Measurements from ENCODE around the gene SIL1. TPM values are rescaled to one million over a fixed set of nuclear protein-coding genes. Genes with fewer than 3 reads are reported as not detected.

SIL1 gene
- total RNA-seq, 1 donor from 2014 or later: 39.3 TPM

GRCh38 chr5:138934971-138935370, 263.2 kb downstream of the SIL1 start:
- Histone ChIP-seq H3K9me3 (replicated peaks) (no peaks in the 10 kb centered on the region), H3K4me1 (peaks cover 30% of the 10 kb centered on the region), H3K27me3 (ENCODE audit: low read depth) (no peaks in the 10 kb centered on the region), H3K27ac (replicated peaks) (no peak overlapping the region), H3K36me3 (peaks cover 57% of the 10 kb centered on the region), H3K4me3 (no peak overlapping the region)
- DNase-seq: no peak
- TF ChIP-seq CTCF (IDR thresholded peaks at IDR 0.05; ENCODE audit: borderline replicate concordance): no peak
- intact Hi-C loops (cut with micrococcal nuclease): no loop called here

GRCh38 chr5:138933522-138934290, 264.5 kb downstream of the SIL1 start:
- peaks cover 69% of the 10 kb centered on the region for H3K36me3 ChIP-seq
- no peak overlapping the region for H3K4me3 ChIP-seq
- TF ChIP-seq CTCF (IDR thresholded peaks at IDR 0.05; ENCODE audit: borderline replicate concordance): no peak
- H3K27ac ChIP-seq (replicated peaks): peak overlapping the region; percentile 22
- DNase-seq: no peak
- H3K9me3 ChIP-seq (replicated peaks): no peaks in the 10 kb centered on the region
- peaks cover 42% of the 10 kb centered on the region for H3K4me1 ChIP-seq
- intact Hi-C loops (cut with micrococcal nuclease): no loop called here
- no peaks in the 10 kb centered on the region for H3K27me3 ChIP-seq (ENCODE audit: low read depth)

- peak overlapping the region; percentile 1 for H3K27ac ChIP-seq (replicated peaks)
- H3K4me3 ChIP-seq: no peak overlapping the region
- no peak for DNase-seq
- H3K4me1 ChIP-seq: peaks cover 48% of the 10 kb centered on the region
- no peak for TF ChIP-seq CTCF (IDR thresholded peaks at IDR 0.05; ENCODE audit: borderline replicate concordance)
- intact Hi-C loops (cut with micrococcal nuclease): no loop called here
- peaks cover 76% of the 10 kb centered on the region for H3K36me3 ChIP-seq
- H3K27me3 ChIP-seq (ENCODE audit: low read depth): no peaks in the 10 kb centered on the region
- no peaks in the 10 kb centered on the region for H3K9me3 ChIP-seq (replicated peaks)
Observed at GRCh38 chr5:138932171-138932810, 265.9 kb downstream of the SIL1 start.

- DNase-seq: no peak
- H3K4me1 ChIP-seq: peaks cover 41% of the 10 kb centered on the region
- no peaks in the 10 kb centered on the region for H3K27me3 ChIP-seq (ENCODE audit: low read depth)
- intact Hi-C loops (cut with micrococcal nuclease): no loop called here
- peak overlapping the region; percentile 86 for H3K27ac ChIP-seq (replicated peaks)
- no peak for TF ChIP-seq CTCF (IDR thresholded peaks at IDR 0.05; ENCODE audit: borderline replicate concordance)
- H3K4me3 ChIP-seq: no peak overlapping the region
- H3K36me3 ChIP-seq: peaks cover 92% of the 10 kb centered on the region
- H3K9me3 ChIP-seq (replicated peaks): no peaks in the 10 kb centered on the region
Observed at GRCh38 chr5:138930371-138931097, 267.6 kb downstream of the SIL1 start.

- no peak for DNase-seq
- Histone ChIP-seq H3K36me3 (peaks cover 92% of the 10 kb centered on the region), H3K27me3 (ENCODE audit: low read depth) (no peaks in the 10 kb centered on the region), H3K4me3 (no peak overlapping the region), H3K27ac (replicated peaks) (peak overlapping the region; percentile 86), H3K4me1 (peaks cover 41% of the 10 kb centered on the region), H3K9me3 (replicated peaks) (no peaks in the 10 kb centered on the region)
- intact Hi-C loops (cut with micrococcal nuclease): no loop called here
- TF ChIP-seq CTCF (IDR thresholded peaks at IDR 0.05; ENCODE audit: borderline replicate concordance): no peak
Observed at GRCh38 chr5:138929571-138929955, 268.6 kb downstream of the SIL1 start.
